HG02970 (cell line): ENCODE measurements around the gene CLEC3B.
"Not testable (repeated sequence)": the region's sequence is repeated elsewhere in the genome, so short reads cannot be mapped to it uniquely, and the experiment has no call there.

ENCODE experiments used
- ATAC-seq: cut with Tn5 transposase; IDR thresholded peaks from one replicate; pipeline ENCODE4 v1.9.1; 2021; ENCODE audit warnings: mild to moderate bottlenecking, moderate library complexity, moderate number of reproducible peaks; ENCODE audit not compliant: unreplicated experiment, low FRiP score

The CLEC3B gene

GRCh38 chr3:45026038-45026437, at the start of gene CLEC3B:
TSS of gene CLEC3B (plus strand) at chr3:45026303. CDS start at chr3:45026363, 60 bp downstream.
- ATAC-seq = no peak

GRCh38 chr3:44981220-44981619, 44.9 kb upstream of the CLEC3B start:
- no peak for ATAC-seq

- ATAC-seq = no peak
Observed at GRCh38 chr3:44981751-44982150, 44.4 kb upstream of the CLEC3B start.

- no peak for ATAC-seq
Observed at GRCh38 chr3:44982817-44983216, 43.3 kb upstream of the CLEC3B start.

- ATAC-seq = no peak
Observed at GRCh38 chr3:44983484-44983941, 42.6 kb upstream of the CLEC3B start.

GRCh38 chr3:44984335-44984734, 41.8 kb upstream of the CLEC3B start:
- no peak for ATAC-seq

GRCh38 chr3:44986330-44986729, 39.8 kb upstream of the CLEC3B start:
- not testable (repeated sequence) for ATAC-seq

- no peak for ATAC-seq
Observed at GRCh38 chr3:44987332-44987731, 38.8 kb upstream of the CLEC3B start.

GRCh38 chr3:44988073-44988472, 38.0 kb upstream of the CLEC3B start:
- ATAC-seq = no peak

- no peak for ATAC-seq
Observed at GRCh38 chr3:44989141-44989540, 37.0 kb upstream of the CLEC3B start.

- no peak for ATAC-seq
Observed at GRCh38 chr3:44989636-44990373, 36.3 kb upstream of the CLEC3B start.

GRCh38 chr3:44991326-44991725, 34.8 kb upstream of the CLEC3B start:
- ATAC-seq = no peak

- ATAC-seq = no peak
Observed at GRCh38 chr3:44992555-44993470, 33.3 kb upstream of the CLEC3B start.

- ATAC-seq = no peak
Observed at GRCh38 chr3:44993471-44994205, 32.5 kb upstream of the CLEC3B start.

GRCh38 chr3:44995142-44995770, 30.8 kb upstream of the CLEC3B start:
- no peak for ATAC-seq

GRCh38 chr3:44996556-44996969, 29.5 kb upstream of the CLEC3B start:
- no peak for ATAC-seq

- no peak for ATAC-seq
Observed at GRCh38 chr3:44999782-45000181, 26.3 kb upstream of the CLEC3B start.

GRCh38 chr3:45000823-45001222, 25.3 kb upstream of the CLEC3B start:
- no peak for ATAC-seq

GRCh38 chr3:45001738-45002137, 24.4 kb upstream of the CLEC3B start:
- no peak for ATAC-seq

- ATAC-seq = no peak
Observed at GRCh38 chr3:45002139-45002660, 23.9 kb upstream of the CLEC3B start.
